ENCODE data around the gene PEX16. TPM values are rescaled to one million over a fixed set of nuclear protein-coding genes. Genes with fewer than 3 reads are reported as not detected.

PEX16 gene
- total and polyA plus RNA-seq, 2 of the 13 experiments (the other 11 are each of a cell fraction or from before 2014, with no cell fraction given) = 12.5 to 21.8 TPM

- intact Hi-C loops (cut with micrococcal nuclease; ENCODE audit: unreplicated experiment) (loop anchor here (1.0 kb wide), 1 partner anchor 33 kb away; no protein-coding TSS in a partner anchor), in situ Hi-C loops (cut with HindIII; ENCODE audit: extremely low pct_ligation_motif_present, low pct_unique_long_range_greater_than_20kb) (no loop called here)
- ATAC-seq (peak; percentile 49), DNase-seq (ENCODE audit: low spot score) (no peak), FAIRE-seq (no peak)
- WGBS (ENCODE audit: low lambda C conversion rate) = 36% methylated on average over 8 of the region's 19 CpGs
- ChIA-PET CTCF (ENCODE audit: low intra/inter-chr PET ratio, low total read pairs) (no interaction called here), POLR2A (interaction anchor here (1.3 to 1.9 kb wide), 2 partner anchors 22 to 50 kb away, joined by 3 to 5 read pairs; partner anchors contain the start of gene CRY2)
- Histone ChIP-seq H3K4me3 (replicated peaks in 1 of 3; ENCODE audit: insufficient read depth in 1 of 3, low read depth in 2 of 3, low read length in 3 of 3) (no peak overlapping the region), H3K79me2 (ENCODE audit: insufficient read depth, low read length) (no peaks in the 10 kb centered on the region), H3K9me3 (ENCODE audit: low read length) (no peaks in the 10 kb centered on the region), H3K36me3 (replicated peaks in 1 of 2; ENCODE audit: control insufficient read depth in 1 of 2, insufficient read depth in 2 of 2, low read length in 2 of 2) (no peaks in the 10 kb centered on the region), H4K20me1 (ENCODE audit: insufficient read depth, low read length) (no peaks in the 10 kb centered on the region), H2AFZ (ENCODE audit: low read length) (no peak overlapping the region), H3K27me3 (ENCODE audit: control insufficient read depth in 1 of 2, insufficient read depth in 2 of 2, low read length in 2 of 2) (peaks cover 0 to 21% of the 10 kb centered on the region in 2 experiments; a peak in 1 of 5 replicates), H3K9ac (ENCODE audit: insufficient read depth, low read depth, low read length) (no peak overlapping the region), H3K27ac (ENCODE audit: extremely low read length, insufficient read depth, low read length) (no peak overlapping the region), H3K4me2 (ENCODE audit: low read depth, low read length) (no peak overlapping the region), H3K4me1 (ENCODE audit: insufficient read depth, low read length) (peaks cover 49% of the 10 kb centered on the region)
- BruUV-seq (replicated peaks) = no TSS peak
- no peak for TF ChIP-seq BRF2 (CRISPR knock-in tag; IDR thresholded peaks at IDR 0.05)
- TF ChIP-seq PATZ1 (CRISPR knock-in tag; IDR thresholded peaks at IDR 0.05) = peak; percentile 86
- TF ChIP-seq ISX (CRISPR knock-in tag; conservative IDR thresholded peaks at IDR 0.05) = no peak
- no peak for TF ChIP-seq ZNF124 (CRISPR knock-in tag; IDR thresholded peaks at IDR 0.05)
- TF ChIP-seq SIX1 (CRISPR knock-in tag; IDR thresholded peaks at IDR 0.05; ENCODE audit: borderline replicate concordance) = peak; percentile 89
- TF ChIP-seq REST (IDR thresholded peaks at IDR 0.05; ENCODE audit: borderline replicate concordance in 1 of 2, low read depth in 1 of 2, low read length in 2 of 2) = peak in 1 of 2 experiments; percentile 66
- TF ChIP-seq HNRNPLL (IDR thresholded peaks at IDR 0.05; ENCODE audit: low read depth, low read length, poor library complexity, severe bottlenecking) = peak; percentile 50
- TF ChIP-seq SIX4 (CRISPR knock-in tag; IDR thresholded peaks at IDR 0.05) = peak; percentile 86
- no peak for TF ChIP-seq ATF5 (CRISPR knock-in tag; IDR thresholded peaks at IDR 0.05; ENCODE audit: low read depth)
- no peak for TF ChIP-seq SMYD3 (CRISPR knock-in tag; IDR thresholded peaks at IDR 0.05)
- TF ChIP-seq ZNF652 (CRISPR knock-in tag; IDR thresholded peaks at IDR 0.05; ENCODE audit: borderline replicate concordance, low read depth) = no peak
- no peak for TF ChIP-seq POGK (CRISPR knock-in tag; conservative IDR thresholded peaks at IDR 0.05)
Observed at GRCh38 chr11:45896422-45896984, 21.2 kb downstream of the PEX16 start.
